GM10248 (cell line): ENCODE data around the gene CD4.

Experiments used
- CTCF ChIA-PET: fragments of 300-600 bp; sonication (Branson Sonifier 250); formaldehyde crosslinking; extraction: SDS; loops from one replicate; lab custom pipeline; 2021; ENCODE audit warnings: antibody characterized with exemption; lab: Yijun Ruan, JAX
- POLR2A ChIA-PET: fragments of 350-650 bp; sonication (Branson Sonifier 250); formaldehyde crosslinking; extraction: SDS; loops from one replicate; lab custom pipeline; 2020; ENCODE audit warnings: antibody characterized with exemption; lab: Yijun Ruan, JAX
- DNase-seq: peaks from one replicate; pipeline ENCODE4 v3.0.0; 2012; ENCODE audit errors: extremely low spot score
- CTCF ChIP-seq: IDR thresholded peaks from 2 replicates; pipeline ENCODE4 v1.5.1; 2012; ENCODE audit warnings: mild to moderate bottlenecking, low read depth; ENCODE audit errors: extremely low read depth, missing control alignments, control extremely low read depth

Gene CD4

GRCh38 chr12:6819106-6820030, 30.0 kb downstream of the CD4 start:
- POLR2A ChIA-PET, result no interaction called here
- CTCF ChIA-PET, result interaction anchor here (1.8 to 7.6 kb wide), 2 partner anchors 10 to 22 kb away, joined by 4 to 41 read pairs; partner anchors contain the start of gene GNB3
- TF ChIP-seq CTCF, result no peak

GRCh38 chr12:6820166-6820565, 30.8 kb downstream of the CD4 start:
- ChIA-PET POLR2A (no interaction called here), CTCF (interaction anchor here (1.8 to 7.6 kb wide), 3 partner anchors 9 to 54 kb away, joined by 4 to 41 read pairs (median 12); partner anchors contain the start of genes GNB3 and PTMS)
- no peak for DNase-seq
- no peak for TF ChIP-seq CTCF

More at GRCh38 chr12:6819106-6820030, 30.0 kb downstream of the CD4 start:
- no peak for DNase-seq

GRCh38 chr12:6821591-6822425, 32.5 kb downstream of the CD4 start, which contains the start of gene GPR162:
GPR162 (plus strand) TSS chr12:6821821; CDS start chr12:6823899, 2,078 bp downstream.
- POLR2A ChIA-PET, result no interaction called here
- no peak for DNase-seq
- TF ChIP-seq CTCF, result no peak
- CTCF ChIA-PET, result interaction anchor here (0.7 to 7.6 kb wide), 10 partner anchors 9 to 89 kb away, joined by 3 to 42 read pairs (median 4); partner anchors contain the start of genes GNB3, MLF2 and PTMS

- no peak for DNase-seq
- ChIA-PET POLR2A (no interaction called here), CTCF (interaction anchor here (1.0 to 7.6 kb wide), 6 partner anchors 8 to 56 kb away, joined by 3 to 42 read pairs (median 10); partner anchors contain the start of genes GNB3 and PTMS)
- TF ChIP-seq CTCF, result no peak
Measured at GRCh38 chr12:6822426-6823135, 33.3 kb downstream of the CD4 start.

GRCh38 chr12:6823182-6824084, 34.1 kb downstream of the CD4 start:
- no peak for DNase-seq
- ChIA-PET POLR2A (no interaction called here), CTCF (interaction anchor here (0.7 to 7.6 kb wide), 8 partner anchors 11 to 89 kb away, joined by 3 to 60 read pairs (median 14); partner anchors contain the start of genes GNB3, MLF2 and PTMS)
- TF ChIP-seq CTCF, result no peak
